ENCODE measurements around the gene CD248.

The CD248 gene

DNA sequence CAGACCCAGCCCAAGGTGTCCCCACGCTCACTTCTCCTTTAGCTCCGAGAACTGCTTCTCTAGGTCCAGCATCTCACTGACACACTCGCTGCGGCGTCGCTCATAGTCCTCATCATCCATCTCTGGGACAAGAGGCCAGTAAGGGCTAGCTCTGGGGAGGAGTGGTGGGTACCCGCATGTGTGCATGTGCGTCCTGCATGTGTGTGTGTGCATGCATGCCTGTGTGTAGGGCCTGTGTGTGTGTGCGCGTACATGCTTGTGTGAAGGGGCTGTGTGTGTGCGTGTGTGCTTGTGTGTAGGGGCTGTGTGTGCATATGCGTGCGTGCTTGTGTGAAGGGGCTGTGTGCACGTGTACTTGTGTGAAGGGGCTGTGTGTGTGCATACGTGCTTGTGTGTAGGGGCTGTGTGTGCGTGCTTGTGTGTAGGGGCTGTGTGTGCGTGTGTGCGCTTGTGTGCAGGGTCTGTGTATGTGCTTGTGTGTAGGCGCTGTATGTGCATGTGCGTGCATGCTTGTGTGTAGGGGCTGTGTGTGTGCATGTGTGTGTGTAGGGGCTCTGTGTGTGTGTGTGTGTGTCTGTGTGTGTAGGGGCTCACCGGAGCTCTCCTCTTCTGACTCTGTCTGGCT is 24.8 kb upstream of the CD248 start:
- no peak for DNase-seq (ENCODE audit: low read depth, low spot score)

DNA sequence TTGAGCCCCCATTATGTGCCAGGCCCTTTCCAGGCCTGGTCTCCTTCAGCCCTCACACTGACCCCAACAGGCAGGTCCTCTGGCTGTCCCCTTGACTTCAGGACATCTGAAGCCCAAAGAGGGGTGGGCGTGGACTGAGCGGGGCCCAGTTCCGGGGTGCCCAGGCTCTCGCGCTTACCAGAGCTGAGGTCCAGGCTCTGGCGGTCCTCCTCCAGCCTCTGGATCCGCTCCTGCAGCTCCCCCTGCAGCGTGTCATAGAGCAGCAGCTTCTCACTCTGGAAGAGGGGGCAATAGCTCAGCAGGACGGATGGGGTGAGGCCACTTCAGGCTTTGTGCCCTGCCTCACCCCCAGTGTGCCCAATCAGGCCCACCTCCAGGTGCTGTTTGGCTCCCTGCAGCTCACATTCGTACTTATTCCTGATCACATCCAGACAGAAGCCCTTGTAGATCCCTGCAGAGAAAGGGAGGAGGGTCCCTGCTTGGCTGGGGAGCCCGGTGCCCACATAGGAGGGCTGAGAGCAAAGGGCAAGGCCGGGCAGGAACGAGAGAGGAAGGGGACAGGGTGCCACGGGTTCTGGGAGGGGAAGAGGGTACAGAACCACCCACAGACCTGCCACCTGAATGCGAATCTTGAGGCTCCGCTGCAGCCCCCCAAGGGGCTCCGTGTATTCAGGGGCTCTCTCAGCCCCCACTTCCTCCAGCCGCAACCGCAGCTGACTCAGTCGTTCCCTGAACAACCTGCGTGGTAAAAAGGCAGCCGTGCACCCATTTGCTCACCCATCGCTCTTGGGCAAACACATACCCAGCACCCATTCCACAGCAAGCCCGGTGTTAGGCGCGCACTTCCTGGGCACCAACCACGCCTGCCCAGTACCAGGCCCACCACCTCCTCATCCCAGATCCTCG is 24.0 kb upstream of the CD248 start:
- no peak for DNase-seq (ENCODE audit: low read depth, low spot score)

DNA sequence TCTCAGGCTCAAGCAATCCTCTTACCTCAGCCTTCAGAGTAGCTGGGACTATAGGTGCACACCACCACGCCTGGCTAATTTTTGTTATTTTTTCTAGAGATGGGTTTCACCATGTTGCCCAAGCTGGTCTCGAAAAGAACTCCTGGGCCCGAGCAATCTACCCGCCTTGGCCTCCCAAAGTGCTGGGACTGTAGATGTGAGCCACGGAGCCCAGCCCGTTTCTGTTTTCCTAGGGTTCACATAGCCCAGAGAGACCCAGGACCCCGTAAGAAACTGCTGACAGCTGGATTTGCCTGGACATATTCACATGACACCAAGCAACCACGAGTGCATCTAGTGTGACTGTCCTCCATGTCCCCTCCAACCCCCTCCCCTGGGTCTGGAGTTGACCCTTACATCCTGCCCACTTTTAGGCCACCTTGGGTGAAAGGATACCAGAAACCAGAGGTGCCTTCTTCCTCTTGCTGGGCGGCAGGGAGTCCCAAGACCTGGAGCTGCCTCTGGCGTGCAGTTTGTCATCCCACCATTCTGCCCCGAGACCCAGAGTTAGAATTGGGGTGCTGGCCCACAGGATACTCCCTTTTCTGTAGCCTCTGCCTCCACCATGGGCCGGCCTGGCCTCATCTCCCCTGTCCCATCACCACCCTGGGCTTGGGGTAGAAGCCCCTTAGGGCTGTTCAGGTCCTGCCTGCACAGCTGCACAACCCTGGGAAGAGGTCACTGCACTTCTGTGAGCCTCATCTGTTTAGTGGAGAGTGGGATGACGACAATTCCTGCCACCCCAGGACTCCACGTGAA is 23.0 kb upstream of the CD248 start:
- DNase-seq (ENCODE audit: low read depth, low spot score) = no peak

DNA sequence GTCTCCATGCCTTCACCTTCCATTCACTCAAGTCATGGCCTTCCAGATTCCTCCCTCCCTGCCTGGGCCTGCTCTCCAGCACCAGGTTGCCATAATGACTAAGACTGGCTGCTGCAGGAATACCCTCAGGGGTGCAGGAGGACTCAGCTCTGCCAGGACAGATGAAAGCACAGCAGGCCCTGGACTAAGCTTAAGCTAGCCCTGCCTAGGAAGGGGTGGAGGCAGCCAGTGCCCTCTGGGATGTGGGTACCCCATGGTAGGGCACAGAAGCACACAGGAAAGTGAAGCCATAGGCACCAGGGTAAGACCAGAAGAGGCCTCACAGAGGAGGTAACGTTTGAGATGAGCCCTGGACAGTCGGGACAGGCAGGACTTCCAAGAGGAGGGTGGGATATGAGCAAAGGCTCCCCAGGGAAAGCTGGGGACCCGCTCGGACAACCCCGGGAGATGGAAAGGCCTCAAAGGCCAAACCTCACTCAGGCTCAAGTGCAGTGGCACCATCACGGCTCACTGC is 22.4 kb upstream of the CD248 start:
- no peak for DNase-seq (ENCODE audit: low read depth, low spot score)

DNA sequence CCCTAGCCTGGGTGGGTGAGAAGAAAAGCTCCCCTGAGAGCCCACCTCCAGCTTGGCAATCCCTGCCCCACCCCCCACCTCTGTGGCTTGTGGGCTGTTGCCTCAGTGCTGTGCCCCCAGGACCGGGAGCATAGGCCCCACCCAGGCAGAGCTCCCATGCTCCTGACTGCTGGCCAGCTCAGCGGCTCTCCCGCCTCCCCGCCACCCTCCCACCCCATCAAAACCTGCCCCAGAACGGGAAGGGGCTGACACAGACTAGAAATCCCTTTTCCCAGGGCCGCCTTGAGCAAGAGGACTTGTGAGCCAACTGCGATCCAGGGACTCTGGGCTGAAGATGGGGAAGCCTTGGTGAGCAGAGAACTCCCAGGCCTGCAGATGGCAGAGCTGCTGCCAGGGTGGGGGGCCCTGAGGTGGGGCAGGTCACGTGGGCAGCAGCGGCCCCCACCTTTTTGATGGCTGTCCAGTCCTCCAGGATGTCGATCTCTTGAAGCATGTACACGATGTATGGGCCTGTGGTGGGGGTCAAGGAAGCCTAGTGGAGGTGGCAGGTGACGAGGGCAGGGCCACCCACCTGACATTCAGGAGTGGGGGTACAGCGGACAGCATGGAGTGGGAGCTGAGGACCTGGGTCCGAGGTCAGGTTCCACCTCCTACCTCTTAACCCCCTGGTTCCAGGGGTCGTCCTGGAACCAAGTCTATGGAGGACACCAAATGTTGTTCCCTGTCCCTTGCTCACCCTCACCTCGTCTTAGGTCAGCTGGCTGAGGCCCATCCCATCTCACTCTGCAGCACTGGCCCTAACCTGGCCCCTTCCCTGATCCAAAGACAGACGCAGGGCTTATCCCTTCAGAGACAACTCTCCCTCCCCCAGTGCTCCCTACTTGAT is 21.7 kb upstream of the CD248 start:
- no peak for DNase-seq (ENCODE audit: low read depth, low spot score)

DNA sequence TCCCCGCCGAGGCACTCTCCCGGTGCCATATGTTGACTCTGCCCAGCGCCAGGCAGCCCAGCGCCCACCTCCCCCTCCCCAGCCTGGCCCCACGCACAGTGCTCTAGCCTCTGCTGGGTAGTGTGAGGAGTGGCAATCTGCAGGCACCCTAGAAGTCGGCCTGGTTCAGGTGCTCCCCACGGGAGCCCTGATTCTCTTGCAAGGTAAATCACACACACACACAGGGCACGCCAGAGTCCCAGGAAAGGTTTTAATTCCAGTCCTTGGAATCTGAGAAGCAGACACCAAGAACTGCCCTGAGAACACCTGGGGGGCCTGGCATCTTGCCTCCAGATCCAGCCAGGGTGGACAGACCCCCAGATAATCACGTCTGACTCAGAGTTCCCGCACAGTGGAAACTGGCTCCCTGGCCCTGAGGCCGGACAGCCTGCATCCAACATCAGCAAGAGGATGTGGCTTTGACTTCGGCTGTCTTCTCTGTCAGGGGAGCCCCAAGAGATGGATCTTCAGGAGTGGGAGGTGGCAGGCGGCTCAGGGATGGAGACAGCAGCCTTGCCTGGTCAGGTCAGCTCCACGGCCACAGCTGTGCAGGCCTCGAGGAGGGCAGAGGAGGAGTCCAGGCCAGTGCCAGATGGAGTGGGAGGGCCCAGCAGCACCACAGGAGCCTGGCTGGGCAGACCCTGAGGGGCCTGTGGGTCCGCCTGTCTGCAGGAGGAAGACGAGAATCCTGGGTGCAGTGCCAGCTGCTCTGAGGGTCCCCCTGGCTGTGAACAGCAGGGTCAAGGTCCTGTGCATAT is 20.5 kb upstream of the CD248 start:
- DNase-seq (ENCODE audit: low read depth, low spot score) = no peak

DNA sequence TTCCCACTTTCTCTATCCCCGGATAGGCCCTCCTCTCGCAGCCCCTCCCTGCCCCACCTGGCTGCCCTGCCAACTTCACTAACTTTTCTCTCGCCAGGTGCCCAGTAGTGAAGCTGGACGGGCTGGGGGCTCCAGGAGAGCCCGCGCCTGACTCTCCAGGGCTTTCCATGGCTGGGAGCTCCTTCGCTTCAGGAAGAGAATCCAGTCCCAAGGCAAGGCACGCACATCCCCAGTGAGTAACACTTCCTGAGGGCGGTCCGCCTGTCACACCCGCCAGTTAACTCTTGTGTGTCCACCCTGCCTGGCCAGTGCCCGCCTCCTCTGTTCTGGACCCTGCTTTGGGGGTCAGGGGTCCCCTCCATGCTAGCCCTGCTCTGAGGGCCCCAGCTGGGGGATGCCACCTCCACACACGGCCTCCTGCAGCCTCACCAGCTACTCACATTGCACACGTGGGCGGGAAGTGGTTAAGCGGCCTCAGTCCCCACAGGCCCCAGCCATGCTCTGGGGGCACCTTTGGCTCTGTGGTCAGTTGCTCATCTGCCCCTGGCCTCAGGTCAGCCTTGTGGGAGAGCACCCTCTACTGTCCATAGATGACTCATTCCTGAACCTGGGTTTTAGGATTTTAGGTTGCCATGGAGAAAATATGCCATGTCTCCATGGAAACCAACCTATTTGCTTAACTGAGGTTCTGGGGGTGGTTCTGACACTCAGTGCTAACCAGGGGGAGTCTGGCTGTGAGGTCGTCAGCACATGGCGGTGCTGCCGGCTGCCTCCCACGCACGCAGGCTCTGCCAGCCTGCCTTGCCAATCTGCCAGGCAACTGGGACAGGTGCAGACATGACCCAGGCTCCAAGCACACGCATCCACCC is 19.6 kb upstream of the CD248 start, which contains the start of gene RIN1:
Gene RIN1, minus strand, starts transcription at position 201 of the 869 bp plus-strand sequence. Its CDS starts 32 bp downstream, at position 169.
- no peak for DNase-seq (ENCODE audit: low read depth, low spot score)

DNA sequence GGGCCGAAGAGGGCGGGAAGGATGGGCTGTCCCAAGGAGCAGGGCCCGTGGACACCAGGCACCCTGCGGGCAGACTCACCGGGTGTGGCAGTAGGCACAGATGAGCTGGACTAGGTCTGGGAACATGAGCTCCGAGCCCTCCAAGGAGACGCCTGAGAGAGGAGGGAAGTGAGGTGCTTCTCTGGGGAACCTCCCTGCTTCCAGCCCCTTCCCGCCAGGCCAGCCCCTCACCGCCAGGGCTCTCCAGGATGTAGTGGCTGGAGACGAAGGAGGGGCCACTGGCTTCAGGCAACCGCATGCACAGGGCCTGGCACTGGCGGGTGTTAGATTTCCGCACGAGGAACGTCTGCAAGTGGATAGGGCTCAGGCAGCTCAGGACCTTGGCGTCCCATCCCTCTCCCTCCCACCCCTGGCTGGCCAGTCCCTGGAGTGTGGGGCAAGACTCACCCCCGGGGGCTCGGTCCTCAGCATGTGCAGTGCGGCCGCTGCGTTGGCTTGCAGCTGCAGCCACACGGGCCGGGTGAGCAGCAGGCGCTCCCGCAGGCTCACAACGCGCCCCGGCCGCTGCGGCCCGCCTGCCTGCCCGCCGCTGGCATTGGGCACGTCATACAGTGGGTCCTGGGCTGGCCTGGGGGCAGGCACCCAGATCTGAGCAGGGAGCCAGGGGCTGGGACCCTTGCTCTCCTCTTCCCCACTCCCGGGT is 18.8 kb upstream of the CD248 start:
- no peak for DNase-seq (ENCODE audit: low read depth, low spot score)

DNA sequence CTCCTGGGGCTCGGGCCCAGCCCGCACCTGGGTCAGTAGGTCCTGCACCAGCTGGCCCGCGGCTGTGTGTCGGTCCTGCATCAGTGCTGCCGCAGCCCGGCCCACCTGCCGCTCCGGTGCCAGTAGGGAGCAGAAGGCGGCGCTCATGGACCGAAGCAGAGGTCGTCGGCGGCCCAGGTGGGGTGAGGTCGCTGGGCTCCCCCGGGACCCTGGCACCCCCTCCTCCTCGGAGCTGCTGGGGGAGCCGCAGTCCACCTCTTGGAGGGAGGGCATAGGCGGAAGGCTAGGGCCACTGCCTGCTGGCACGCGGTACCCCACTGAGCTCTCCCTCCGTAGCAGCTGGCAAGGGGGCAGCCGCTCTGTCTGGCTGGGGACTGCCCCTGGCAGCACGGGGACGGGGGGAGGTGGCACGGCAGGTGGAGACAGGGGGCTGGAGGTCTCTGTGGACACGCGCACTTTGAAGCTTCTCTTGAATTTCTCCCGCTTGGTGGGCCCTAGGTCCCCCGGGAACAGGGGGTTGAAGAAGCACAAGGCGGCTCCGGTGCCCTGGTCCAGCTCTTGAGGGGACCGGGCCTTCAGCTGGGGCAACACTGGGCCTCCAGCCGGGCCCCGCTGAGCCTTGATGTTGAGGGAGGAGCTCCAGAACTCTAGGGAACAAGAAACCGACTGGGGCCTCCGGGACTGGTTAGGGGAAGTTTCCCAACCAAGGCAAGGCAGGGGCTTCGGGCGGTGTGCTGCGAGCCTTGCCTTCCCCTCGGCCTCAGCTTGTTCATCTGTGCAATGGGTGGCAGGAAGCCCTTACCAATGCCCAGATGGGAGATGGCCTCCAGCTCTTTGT is 18.0 kb upstream of the CD248 start:
- DNase-seq (ENCODE audit: low read depth, low spot score) = no peak

DNA sequence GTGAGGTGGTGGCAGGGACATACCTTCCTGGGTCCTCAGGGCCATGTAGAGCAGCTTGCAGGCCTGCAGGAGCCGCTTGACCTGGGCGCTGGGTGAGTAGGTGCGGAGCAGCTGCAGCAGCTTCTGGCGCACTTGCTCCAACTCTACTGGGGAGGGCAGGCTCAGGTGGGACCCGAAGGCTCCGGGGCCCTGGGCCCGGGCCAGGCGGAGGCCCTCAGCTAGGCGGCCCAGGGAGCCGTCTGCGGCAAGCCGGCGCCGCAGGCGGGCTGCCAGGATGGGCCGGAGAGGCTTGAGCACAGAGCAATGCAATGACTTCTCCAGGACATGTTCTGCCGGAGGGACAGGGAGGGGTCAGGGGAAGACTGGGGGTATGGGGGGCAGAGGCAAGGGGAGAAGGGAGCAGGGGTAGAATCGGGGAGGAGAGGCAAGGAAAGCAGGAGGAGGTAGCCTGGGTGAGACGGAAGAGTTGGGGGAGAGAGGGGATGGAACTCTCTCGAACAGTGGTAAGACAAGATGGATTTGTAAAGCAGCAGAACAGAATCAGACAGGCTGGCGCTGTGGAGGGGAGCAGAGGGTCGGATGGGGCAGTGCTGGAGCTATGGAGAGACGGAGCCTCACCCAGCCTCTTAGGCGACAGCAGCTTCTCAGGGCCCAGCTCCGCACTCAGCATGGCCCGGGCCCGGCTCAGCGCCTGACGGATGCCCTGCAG is 17.2 kb upstream of the CD248 start:
- no peak for DNase-seq (ENCODE audit: low read depth, low spot score)

DNA sequence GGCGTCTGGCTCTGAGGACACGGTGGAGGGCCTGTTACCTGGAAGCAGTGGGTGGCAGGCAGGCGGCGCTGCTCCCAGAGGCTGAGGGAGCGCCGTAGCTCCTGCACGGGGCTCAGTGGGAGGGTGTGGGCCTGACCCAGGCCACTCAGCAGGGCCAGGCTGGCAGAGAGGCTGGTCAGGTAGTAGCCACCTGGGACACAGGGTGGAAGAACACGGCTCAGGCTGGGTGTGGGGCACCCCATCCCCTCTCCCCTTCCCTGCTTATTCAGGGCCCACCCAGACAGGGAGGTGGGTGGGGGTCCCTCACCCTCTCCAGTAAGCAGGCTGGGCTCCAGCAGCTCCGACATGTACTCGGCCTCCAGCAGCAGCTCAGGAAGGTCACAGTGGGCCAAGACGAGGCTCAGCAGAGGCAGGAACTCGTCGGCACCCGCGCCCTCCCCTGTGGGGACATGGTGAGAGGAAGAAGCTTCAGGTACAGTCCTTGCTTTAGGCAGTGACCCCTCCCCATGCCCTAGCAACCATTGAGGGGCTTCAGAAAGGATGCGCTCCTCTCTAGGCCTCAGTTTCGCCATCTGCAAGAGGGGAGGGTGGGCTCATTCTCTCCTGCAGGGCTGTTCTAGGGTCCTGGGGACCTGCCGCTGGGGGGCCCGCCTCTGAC is 16.5 kb upstream of the CD248 start:
- no peak for DNase-seq (ENCODE audit: low read depth, low spot score)

DNA sequence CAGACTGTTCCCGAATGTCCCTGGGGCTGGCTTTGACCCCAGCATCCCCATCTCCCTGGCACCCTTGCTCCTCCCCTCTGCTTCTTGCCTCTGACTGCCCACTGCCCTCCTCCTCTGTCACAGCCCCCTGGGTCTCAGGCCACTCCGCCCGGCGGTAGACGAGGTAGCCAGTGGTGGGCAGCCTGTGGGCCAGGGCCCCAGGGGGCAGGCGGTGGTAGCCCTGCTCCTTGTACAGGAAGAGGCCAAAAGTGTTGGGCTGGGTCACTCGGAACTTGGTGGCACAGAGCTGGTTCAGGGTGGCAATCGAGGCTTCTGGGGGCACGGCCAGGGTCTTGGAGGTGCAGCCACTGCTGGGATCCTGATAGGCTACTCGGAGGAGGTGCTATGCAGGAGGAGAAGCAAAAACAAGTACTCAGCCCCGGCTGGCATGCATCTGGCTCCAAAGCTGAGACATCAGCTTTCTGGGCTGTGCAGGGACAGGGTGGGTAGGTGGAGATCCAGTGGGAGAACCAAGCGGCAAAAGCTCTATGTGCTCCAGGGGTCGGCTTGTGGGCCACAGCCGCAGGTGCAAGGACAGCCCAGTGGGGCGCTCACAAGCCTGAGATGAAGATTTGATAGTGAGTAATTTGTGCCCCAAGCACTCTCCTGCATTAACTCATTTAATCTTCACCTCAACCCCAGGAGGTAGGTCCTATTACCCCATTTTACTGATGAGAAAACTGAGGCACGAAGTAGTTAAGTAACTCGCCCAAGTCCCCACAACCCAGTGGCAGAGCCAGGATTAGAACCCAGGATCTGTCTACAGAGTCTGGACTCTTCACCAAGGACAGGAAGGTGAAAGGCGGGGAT is 15.8 kb upstream of the CD248 start:
- DNase-seq (ENCODE audit: low read depth, low spot score) = no peak

DNA sequence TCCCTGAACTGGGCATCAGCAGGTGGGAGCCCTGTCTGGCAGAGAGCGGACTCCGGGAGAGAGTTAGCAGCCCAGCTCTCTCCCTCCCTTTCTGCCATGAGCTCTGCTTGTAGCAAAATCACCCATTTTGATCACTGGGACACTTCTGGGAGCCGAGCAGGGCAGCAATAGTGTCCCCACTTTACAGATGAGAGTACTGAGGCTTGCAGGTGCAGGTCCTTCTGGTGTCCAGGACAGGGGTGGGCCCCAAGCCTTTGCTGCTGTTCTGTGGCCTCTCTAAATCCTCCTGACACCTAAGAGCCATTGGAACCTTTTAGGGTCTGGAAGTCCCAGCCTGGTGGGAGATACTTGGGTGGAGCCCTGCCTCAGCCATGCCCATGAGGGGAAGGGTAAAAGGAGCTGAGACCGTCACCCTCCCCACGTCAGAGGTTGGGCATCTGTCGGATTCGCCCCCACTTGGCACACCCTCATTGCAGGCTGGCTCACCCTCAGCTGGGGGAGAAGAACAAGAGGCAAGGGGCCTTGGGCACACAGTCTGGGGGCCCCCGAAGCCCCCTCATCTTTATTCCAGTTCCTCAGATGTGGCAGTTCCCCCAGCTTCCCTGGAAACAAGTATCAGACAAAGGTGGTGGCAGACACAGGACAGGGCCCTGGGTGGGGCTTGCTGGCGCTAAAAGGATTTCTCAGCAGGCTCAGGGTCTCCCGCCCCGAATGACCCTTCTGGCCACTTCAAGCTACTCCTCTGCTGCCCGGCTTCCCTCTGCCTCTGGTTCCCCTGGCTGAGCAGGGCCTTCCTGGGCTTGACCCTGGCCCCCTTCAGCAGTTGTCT is 14.9 kb upstream of the CD248 start:
- DNase-seq (ENCODE audit: low read depth, low spot score) = no peak

DNA sequence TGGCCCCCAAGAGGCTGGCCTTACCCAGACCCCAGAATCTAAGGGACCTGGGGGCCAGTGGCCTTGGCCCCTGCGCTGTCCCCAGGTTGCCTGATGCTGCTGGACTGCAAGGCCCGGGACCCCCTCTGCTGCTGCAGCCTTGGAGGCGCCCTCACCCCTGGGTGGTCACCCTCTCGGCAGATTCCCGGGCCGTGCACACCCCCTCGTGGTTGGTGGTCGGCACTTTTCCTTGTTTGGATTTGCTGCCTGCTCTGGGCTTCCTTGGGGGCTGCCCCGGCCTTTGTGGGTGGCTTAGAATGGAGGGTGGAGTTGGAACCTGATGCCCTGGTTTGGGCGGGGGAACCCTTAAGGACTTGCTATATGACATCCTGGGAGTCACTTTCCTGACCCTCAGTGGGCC is 14.1 kb upstream of the CD248 start:
- DNase-seq (ENCODE audit: low read depth, low spot score) = no peak
